DND-41 (cell line): Measurements from ENCODE around the gene ATP2A3.

Experiments
- ATAC-seq: fragments of 200-7000 bp; cut with Tn5 transposase; 3 replicates; pipeline ENCODE4 v1.9.1; 2021; ENCODE audit warnings: low read depth; ENCODE audit not compliant: insufficient read depth
- DNase-seq: peaks from one replicate; pipeline ENCODE4 v3.0.0-alpha.2; 2020
- H2AFZ ChIP-seq: 2 replicates; pipeline ENCODE4 v1.6.0; 2012; ENCODE audit warnings: low read depth, low read length
- H3K27ac ChIP-seq: 2 replicates; pipeline ENCODE4 v1.5.1; 2012; ENCODE audit warnings: low read length, inconsistent platforms
- H3K27me3 ChIP-seq: fragments of 200-600 bp; sonication (generic); 2 replicates; pipeline ENCODE4 v1.6.0; 2012; ENCODE audit warnings: low read length, mild to moderate bottlenecking, inconsistent platforms; ENCODE audit not compliant: insufficient read depth, poor library complexity
- H3K36me3 ChIP-seq: 2 replicates; pipeline ENCODE4 v1.5.1; 2012; ENCODE audit warnings: low read length, inconsistent platforms; ENCODE audit not compliant: insufficient read depth
- H3K4me1 ChIP-seq: 2 replicates; pipeline ENCODE4 v1.5.1; 2012; ENCODE audit warnings: mild to moderate bottlenecking, low read length; ENCODE audit not compliant: insufficient read depth
- H3K4me2 ChIP-seq: 2 replicates; pipeline ENCODE4 v1.6.0; 2012; ENCODE audit warnings: mild to moderate bottlenecking, moderate library complexity, low read length, inconsistent platforms; ENCODE audit not compliant: insufficient read depth
- H3K4me3 ChIP-seq, 2 experiments: fragments of 200-600 bp in 1 of 2; shearing (Covaris generic) in 1 of 2; 2 replicates each; pipeline ENCODE4 v1.5.1; 2012 to 2016; ENCODE audit warnings: inconsistent platforms in 2 of 2, low read length in 2 of 2, mild to moderate bottlenecking in 2 of 2, low read depth in 1 of 2, moderate library complexity in 1 of 2
- H3K79me2 ChIP-seq: 2 replicates; pipeline ENCODE4 v1.6.0; 2012; ENCODE audit warnings: low read length, inconsistent platforms; ENCODE audit not compliant: insufficient read depth
- H3K9ac ChIP-seq: 2 replicates; pipeline ENCODE4 v1.6.0; 2012; ENCODE audit warnings: low read depth, mild to moderate bottlenecking, inconsistent platforms, low read length, moderate library complexity
- H3K9me3 ChIP-seq: 2 replicates; pipeline ENCODE4 v1.5.1; 2012; ENCODE audit warnings: low read length, moderate library complexity, mild to moderate bottlenecking, inconsistent platforms; ENCODE audit not compliant: insufficient read depth, severe bottlenecking
- H4K20me1 ChIP-seq: 2 replicates; pipeline ENCODE4 v1.6.0; 2012; ENCODE audit warnings: low read length; ENCODE audit not compliant: insufficient read depth
- CTCF ChIP-seq: IDR thresholded peaks from 2 replicates; pipeline ENCODE4 v1.5.1; 2012; ENCODE audit warnings: borderline replicate concordance, low read length, moderate library complexity, mild to moderate bottlenecking; ENCODE audit not compliant: poor library complexity, severe bottlenecking; ENCODE audit errors: extremely low read depth
- EZH2 ChIP-seq: IDR thresholded peaks from 3 replicates; pipeline ENCODE4 v1.6.1; 2012; ENCODE audit warnings: borderline replicate concordance, low read depth, mild to moderate bottlenecking, moderate library complexity, low read length, inconsistent platforms; ENCODE audit not compliant: severe bottlenecking

Gene ATP2A3

GRCh38 chr17:3947318-3947810 is 16.9 kb downstream of the ATP2A3 start:
- Histone ChIP-seq H3K4me1 (no peaks in the 10 kb centered on the region), H4K20me1 (peaks cover 66% of the 10 kb centered on the region), H3K4me3 (no peak overlapping the region), H3K9ac (no peak overlapping the region), H3K9me3 (no peaks in the 10 kb centered on the region), H3K27me3 (no peaks in the 10 kb centered on the region), H3K36me3 (peaks cover 96% of the 10 kb centered on the region), H3K79me2 (peaks cover 47% of the 10 kb centered on the region), H3K27ac (no peak overlapping the region), H2AFZ (no peak overlapping the region), H3K4me2 (no peak overlapping the region)
- no peak for ATAC-seq
- TF ChIP-seq CTCF = no peak
- no peak for TF ChIP-seq EZH2
- DNase-seq = no peak

- no peak for DNase-seq
- Histone ChIP-seq H2AFZ (no peak overlapping the region), H3K27ac (no peak overlapping the region), H3K4me1 (no peaks in the 10 kb centered on the region), H3K9ac (no peak overlapping the region), H3K79me2 (peaks cover 45% of the 10 kb centered on the region), H4K20me1 (peaks cover 62% of the 10 kb centered on the region), H3K4me3 (no peak overlapping the region), H3K4me2 (no peak overlapping the region), H3K9me3 (no peaks in the 10 kb centered on the region), H3K27me3 (no peaks in the 10 kb centered on the region), H3K36me3 (peaks cover 96% of the 10 kb centered on the region)
- no peak for ATAC-seq
- TF ChIP-seq EZH2 = no peak
- TF ChIP-seq CTCF = no peak
Observed at GRCh38 chr17:3946711-3947235, 17.5 kb downstream of the ATP2A3 start.

GRCh38 chr17:3944485-3945388 is 19.5 kb downstream of the ATP2A3 start:
- no peak overlapping the region for H2AFZ ChIP-seq
- no peak for TF ChIP-seq EZH2
- TF ChIP-seq CTCF = no peak
- peaks cover 64% of the 10 kb centered on the region for H4K20me1 ChIP-seq
- H3K4me1 ChIP-seq = no peaks in the 10 kb centered on the region
- no peak overlapping the region for H3K4me3 ChIP-seq
- DNase-seq = no peak
- peaks cover 98% of the 10 kb centered on the region for H3K36me3 ChIP-seq
- H3K9ac ChIP-seq = no peak overlapping the region
- ATAC-seq = peak; percentile 41; the same call in 2 of the 3 replicates
- no peaks in the 10 kb centered on the region for H3K9me3 ChIP-seq
- peak overlapping the region; percentile 31; the same call in 1 of the 2 replicates for H3K27ac ChIP-seq
- H3K4me2 ChIP-seq = no peak overlapping the region
- H3K27me3 ChIP-seq = no peaks in the 10 kb centered on the region
- H3K79me2 ChIP-seq = peaks cover 33% of the 10 kb centered on the region
